ENCODE results near the gene RDX. TPM values are rescaled to one million over a fixed set of nuclear protein-coding genes. Genes with fewer than 3 reads are reported as not detected.

RDX gene
- total and polyA plus RNA-seq, 2 of the 13 experiments (the other 11 are each of a cell fraction or from before 2014, with no cell fraction given), result 20.7 to 63.1 TPM

GRCh38 chr11:110187731-110188130, 108.7 kb downstream of the RDX start (continued):
- TF ChIP-seq ZNF407 (CRISPR knock-in tag; IDR thresholded peaks at IDR 0.05; ENCODE audit: not compliant biosample characterization) (no peak), CBX5 (CRISPR knock-in tag; IDR thresholded peaks at IDR 0.05; ENCODE audit: borderline replicate concordance) (no peak), THAP7 (CRISPR knock-in tag; IDR thresholded peaks at IDR 0.05) (no peak), HNRNPUL1 (IDR thresholded peaks at IDR 0.05; ENCODE audit: low read depth, low read length) (no peak), CAMTA2 (CRISPR knock-in tag; IDR thresholded peaks at IDR 0.05; ENCODE audit: borderline replicate concordance) (no peak), ZBTB42 (CRISPR knock-in tag; IDR thresholded peaks at IDR 0.05) (no peak), ZNF672 (CRISPR knock-in tag; IDR thresholded peaks at IDR 0.05) (no peak), CTCF (CRISPR knock-in tag; IDR thresholded peaks at IDR 0.05) (no peak)

All from HepG2 (cell line).